Immature natural killer cell (primary cell): ENCODE results near the gene MAOA. TPM values are rescaled to one million over a fixed set of nuclear protein-coding genes. Genes with fewer than 3 reads are reported as not detected.

Source experiments
- DNase-seq, 3 donors: peaks; one replicate each; pipeline ENCODE4 v3.0.0; 2022; ENCODE audit warnings: mixed read lengths in 1 of 3
- H3K27ac Mint-ChIP-seq, 6 donors: one replicate each; pipeline ENCODE4 v1.8.0; 2020; ENCODE audit warnings: mixed read lengths in 6 of 6, mild to moderate bottlenecking in 5 of 6, inconsistent platforms in 4 of 6, moderate library complexity in 3 of 6
- H3K27me3 Mint-ChIP-seq, 3 donors: one replicate each; pipeline ENCODE4 v1.8.0; 2020 to 2021; ENCODE audit warnings: low read depth in 3 of 3, mild to moderate bottlenecking in 3 of 3, mixed read lengths in 3 of 3, moderate library complexity in 3 of 3, inconsistent platforms in 1 of 3
- H3K36me3 Mint-ChIP-seq, 3 donors: one replicate each; pipeline ENCODE4 v1.8.0; 2020; ENCODE audit warnings: mixed read lengths in 3 of 3, inconsistent platforms in 2 of 3, mild to moderate bottlenecking in 2 of 3
- H3K4me1 Mint-ChIP-seq, 2 donors: one replicate each; pipeline ENCODE4 v1.8.0; 2020; ENCODE audit warnings: inconsistent platforms in 2 of 2, mild to moderate bottlenecking in 2 of 2, mixed read lengths in 2 of 2, moderate library complexity in 1 of 2
- H3K4me3 Mint-ChIP-seq, 5 donors: one replicate each; pipeline ENCODE4 v1.8.0; 2020; ENCODE audit warnings: mild to moderate bottlenecking in 5 of 5, mixed read lengths in 5 of 5, inconsistent platforms in 3 of 5, moderate library complexity in 3 of 5
- H3K9me3 Mint-ChIP-seq, 6 donors: one replicate each; pipeline ENCODE4 v1.8.0; 2020; ENCODE audit warnings: mild to moderate bottlenecking in 6 of 6, mixed read lengths in 6 of 6, inconsistent platforms in 4 of 6, moderate library complexity in 3 of 6
- polyA plus RNA-seq, 3 donors: library from polyadenylated mRNA; unstranded; fragments of 300-500 nt; fragmentation: Illumina TruSeq; gene quantifications; one replicate each; pipeline ENCODE4 v1.2.3, GENCODE V29; 2021

The MAOA gene
- polyA plus RNA-seq, 3 donors from 2014 or later, result not detected

- Mint-ChIP-seq H3K4me3 (no peak overlapping the region), H3K36me3 (no peaks in the 10 kb centered on the region), H3K27ac (no peak overlapping the region), H3K4me1 (peaks cover 2 to 8% of the 10 kb centered on the region in 2 donors), H3K27me3 (peaks cover 0 to 6% (median 2%) of the 10 kb centered on the region in 3 donors), H3K9me3 (no peaks in the 10 kb centered on the region)
- DNase-seq, result no peak
Measured at GRCh38 chrX:43734444-43734843, 78.3 kb downstream of the MAOA start.

DNA sequence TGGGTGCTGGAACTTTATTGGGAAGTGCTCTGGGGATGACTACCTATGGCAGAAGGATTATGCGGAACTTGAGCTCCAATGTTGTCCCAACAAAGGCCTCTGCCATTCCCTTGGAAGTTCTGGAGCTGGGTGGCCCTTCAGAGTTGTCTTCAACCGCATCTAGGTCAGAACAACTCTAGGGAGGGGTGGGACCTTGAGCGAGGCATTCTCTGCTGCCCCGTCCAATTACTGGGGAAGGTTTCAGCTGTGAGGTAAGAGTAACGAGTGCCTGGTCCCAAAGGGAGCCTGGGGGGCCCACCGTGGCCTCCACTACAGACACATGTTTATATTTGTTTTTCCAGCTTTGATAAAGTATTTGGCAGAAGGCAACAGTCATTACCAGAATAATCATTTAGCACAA, 79.4 kb downstream of the MAOA start:
- DNase-seq, result no peak
- Mint-ChIP-seq H3K27me3 (peaks cover 0 to 6% (median 2%) of the 10 kb centered on the region in 3 donors), H3K4me1 (peaks cover 2 to 8% of the 10 kb centered on the region in 2 donors), H3K36me3 (no peaks in the 10 kb centered on the region), H3K27ac (no peak overlapping the region), H3K4me3 (no peak overlapping the region), H3K9me3 (no peaks in the 10 kb centered on the region)

GRCh38 chrX:43735957-43736356, 79.9 kb downstream of the MAOA start:
- no peak for DNase-seq
- no peaks in the 10 kb centered on the region for H3K36me3 Mint-ChIP-seq
- no peak overlapping the region for H3K4me3 Mint-ChIP-seq
- H3K27me3 Mint-ChIP-seq, result peaks cover 0 to 6% (median 2%) of the 10 kb centered on the region in 3 donors
- H3K9me3 Mint-ChIP-seq, result no peaks in the 10 kb centered on the region
- no peak overlapping the region for H3K27ac Mint-ChIP-seq
- H3K4me1 Mint-ChIP-seq, result peaks cover 2 to 8% of the 10 kb centered on the region in 2 donors

- no peak for DNase-seq
- Mint-ChIP-seq H3K27me3 (peaks cover 0 to 12% (median 2%) of the 10 kb centered on the region in 3 donors), H3K27ac (no peak overlapping the region), H3K4me1 (no peaks in the 10 kb centered on the region), H3K36me3 (no peaks in the 10 kb centered on the region), H3K4me3 (no peak overlapping the region), H3K9me3 (no peaks in the 10 kb centered on the region)
Measured at GRCh38 chrX:43741843-43742573, 85.9 kb downstream of the MAOA start.

DNA sequence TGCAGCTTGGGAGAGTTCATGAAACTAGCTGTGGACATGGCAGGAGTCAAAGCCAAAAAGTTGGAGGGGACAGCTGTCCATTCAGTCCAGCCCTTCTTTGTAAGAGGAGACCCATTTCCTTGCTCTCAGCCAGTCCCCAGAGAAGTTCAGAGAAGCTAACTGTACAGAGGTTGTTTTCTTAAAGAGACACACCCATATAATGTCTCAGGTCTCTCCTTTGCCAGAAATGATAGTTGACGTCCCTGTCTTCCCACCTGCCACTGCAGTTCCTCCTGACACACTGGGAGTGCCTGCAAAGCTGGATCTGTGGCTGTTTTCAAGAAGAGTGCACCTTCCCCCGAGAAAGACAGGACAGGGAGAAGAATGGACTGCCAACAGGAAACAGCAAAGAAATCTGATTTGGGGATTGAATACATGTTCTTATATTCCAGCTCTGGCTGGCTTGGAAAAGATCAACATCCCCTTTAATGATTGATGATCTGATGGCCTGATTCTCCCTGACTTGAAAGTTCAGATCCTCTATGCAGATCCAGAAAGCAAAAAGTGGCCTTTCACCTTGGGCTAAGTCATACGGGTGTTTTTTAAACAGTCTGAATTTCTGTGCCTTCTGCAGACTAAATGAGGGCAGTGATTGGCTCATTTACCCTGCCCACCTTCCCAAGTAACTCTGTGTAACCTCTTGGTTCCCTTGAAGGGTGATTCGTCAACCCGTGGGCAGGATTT, 87.2 kb downstream of the MAOA start:
- no peak overlapping the region for H3K4me3 Mint-ChIP-seq
- no peaks in the 10 kb centered on the region for H3K36me3 Mint-ChIP-seq
- H3K4me1 Mint-ChIP-seq, result no peaks in the 10 kb centered on the region
- no peak overlapping the region for H3K27ac Mint-ChIP-seq
- peaks cover 0 to 6% (median 2%) of the 10 kb centered on the region in 3 donors for H3K27me3 Mint-ChIP-seq
- no peak for DNase-seq
- no peaks in the 10 kb centered on the region for H3K9me3 Mint-ChIP-seq

DNA sequence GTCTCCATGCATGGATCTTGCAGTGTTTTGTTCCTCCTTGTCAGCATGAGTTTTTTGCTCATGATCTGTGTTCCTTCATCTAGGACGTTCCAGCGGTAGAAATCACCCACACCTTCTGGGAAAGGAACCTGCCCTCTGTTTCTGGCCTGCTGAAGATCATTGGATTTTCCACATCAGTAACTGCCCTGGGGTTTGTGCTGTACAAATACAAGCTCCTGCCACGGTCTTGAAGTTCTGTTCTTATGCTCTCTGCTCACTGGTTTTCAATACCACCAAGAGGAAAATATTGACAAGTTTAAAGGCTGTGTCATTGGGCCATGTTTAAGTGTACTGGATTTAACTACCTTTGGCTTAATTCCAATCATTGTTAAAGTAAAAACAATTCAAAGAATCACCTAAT, 88.2 kb downstream of the MAOA start:
- no peak overlapping the region for H3K27ac Mint-ChIP-seq
- H3K36me3 Mint-ChIP-seq, result no peaks in the 10 kb centered on the region
- no peaks in the 10 kb centered on the region for H3K4me1 Mint-ChIP-seq
- no peak for DNase-seq
- H3K27me3 Mint-ChIP-seq, result peaks cover 0 to 6% (median 2%) of the 10 kb centered on the region in 3 donors
- H3K4me3 Mint-ChIP-seq, result no peak overlapping the region
- no peaks in the 10 kb centered on the region for H3K9me3 Mint-ChIP-seq

DNA sequence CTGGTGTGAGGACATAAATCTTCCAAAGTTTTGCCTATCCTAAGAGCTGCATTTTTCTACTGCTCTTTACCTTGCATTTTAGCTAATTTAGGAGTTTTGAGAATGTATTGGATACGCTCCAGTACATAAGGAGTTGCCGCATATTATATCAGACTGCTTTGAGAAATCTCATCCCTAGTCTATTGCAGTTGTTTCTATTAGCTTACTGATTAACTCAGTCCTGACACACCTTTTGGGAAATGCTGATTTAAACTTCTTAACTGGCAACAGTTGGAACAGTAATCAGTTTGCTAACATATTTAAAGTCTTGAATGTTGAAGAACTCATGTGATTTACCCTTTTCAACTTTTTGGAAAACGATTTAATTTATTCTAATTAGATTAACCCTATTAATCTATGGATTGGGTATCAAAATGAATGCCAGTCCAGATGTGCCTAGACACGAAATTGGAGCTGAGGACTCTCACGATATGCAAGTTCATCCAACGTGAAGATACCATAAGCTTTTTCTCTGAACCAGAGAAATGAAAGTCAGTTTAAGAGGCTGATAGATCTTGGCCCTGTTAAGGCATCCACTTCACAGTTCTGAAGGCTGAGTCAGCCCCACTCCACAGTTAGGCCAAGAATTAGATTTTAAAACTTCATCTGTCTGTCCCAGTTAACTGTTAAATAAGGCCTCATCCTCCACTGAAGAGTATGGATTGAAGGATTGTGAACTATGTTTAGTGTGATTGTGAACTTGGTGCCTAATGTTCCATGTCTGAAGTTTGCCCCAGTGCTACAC, 90.0 kb downstream of the MAOA start:
- Mint-ChIP-seq H3K27me3 (peaks cover 0 to 6% (median 2%) of the 10 kb centered on the region in 3 donors), H3K27ac (no peak overlapping the region), H3K4me1 (no peaks in the 10 kb centered on the region), H3K36me3 (no peaks in the 10 kb centered on the region), H3K9me3 (no peaks in the 10 kb centered on the region), H3K4me3 (no peak overlapping the region)
- no peak for DNase-seq

DNA sequence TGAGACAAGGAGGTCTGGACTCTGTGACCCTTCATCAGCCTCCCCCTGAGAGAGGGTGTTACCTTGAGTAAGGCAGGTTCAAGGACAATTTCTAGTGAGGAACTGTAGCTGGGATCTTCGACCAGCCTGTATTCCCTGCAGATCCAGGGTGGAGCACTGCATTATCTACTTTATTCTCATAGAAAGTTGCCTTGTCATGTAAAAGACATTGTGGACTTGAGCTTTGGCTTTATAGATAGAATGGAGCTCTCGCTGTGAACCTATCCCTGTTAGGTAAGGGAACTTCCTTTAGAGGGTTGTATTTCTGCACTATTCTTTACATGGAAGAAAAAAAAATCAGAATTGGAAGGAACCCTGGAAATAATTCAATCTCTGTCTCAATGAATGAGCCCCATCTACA, 91.4 kb downstream of the MAOA start:
- peaks cover 0 to 6% (median 2%) of the 10 kb centered on the region in 3 donors for H3K27me3 Mint-ChIP-seq
- H3K4me3 Mint-ChIP-seq, result no peak overlapping the region
- H3K27ac Mint-ChIP-seq, result no peak overlapping the region
- H3K36me3 Mint-ChIP-seq, result no peaks in the 10 kb centered on the region
- no peaks in the 10 kb centered on the region for H3K4me1 Mint-ChIP-seq
- no peaks in the 10 kb centered on the region for H3K9me3 Mint-ChIP-seq
- DNase-seq, result no peak

- H3K27me3 Mint-ChIP-seq, result peaks cover 0 to 3% (median 0%) of the 10 kb centered on the region in 3 donors
- H3K4me3 Mint-ChIP-seq, result no peak overlapping the region
- no peaks in the 10 kb centered on the region for H3K4me1 Mint-ChIP-seq
- no peaks in the 10 kb centered on the region for H3K9me3 Mint-ChIP-seq
- peak; percentile 20 to 41 (median 20) for DNase-seq
- no peaks in the 10 kb centered on the region for H3K36me3 Mint-ChIP-seq
- H3K27ac Mint-ChIP-seq, result no peak overlapping the region
Measured at GRCh38 chrX:43750248-43750676, 94.2 kb downstream of the MAOA start.

DNA sequence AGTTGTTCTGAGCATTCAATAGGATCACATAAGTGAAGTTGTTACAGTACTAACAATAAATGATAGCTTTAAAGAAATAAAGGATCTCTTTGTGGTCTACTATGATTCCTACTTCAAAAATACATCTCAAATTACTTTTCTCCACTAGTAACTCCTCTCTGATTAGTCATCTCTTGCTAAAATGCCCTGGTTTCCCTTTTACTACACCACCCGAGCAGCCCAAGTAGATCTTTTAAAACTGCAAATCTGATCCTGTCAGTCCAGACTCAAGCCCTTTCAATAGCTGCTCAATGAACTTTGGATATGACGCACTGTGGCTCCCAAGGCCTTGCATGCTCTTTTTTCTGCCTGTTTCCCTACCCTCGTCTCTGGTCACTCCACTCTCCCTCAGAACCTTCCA, 97.5 kb downstream of the MAOA start:
- no peaks in the 10 kb centered on the region for H3K9me3 Mint-ChIP-seq
- no peak for DNase-seq
- no peaks in the 10 kb centered on the region for H3K36me3 Mint-ChIP-seq
- no peak overlapping the region for H3K4me3 Mint-ChIP-seq
- peaks cover 0 to 4% (median 1%) of the 10 kb centered on the region in 3 donors for H3K27me3 Mint-ChIP-seq
- H3K4me1 Mint-ChIP-seq, result no peaks in the 10 kb centered on the region
- no peak overlapping the region for H3K27ac Mint-ChIP-seq

GRCh38 chrX:43756076-43756475, 100.0 kb downstream of the MAOA start:
- H3K27me3 Mint-ChIP-seq, result peaks cover 0 to 4% (median 1%) of the 10 kb centered on the region in 3 donors
- no peak for DNase-seq
- no peak overlapping the region for H3K27ac Mint-ChIP-seq
- H3K4me3 Mint-ChIP-seq, result no peak overlapping the region
- H3K36me3 Mint-ChIP-seq, result no peaks in the 10 kb centered on the region
- H3K4me1 Mint-ChIP-seq, result no peaks in the 10 kb centered on the region
- no peaks in the 10 kb centered on the region for H3K9me3 Mint-ChIP-seq

DNA sequence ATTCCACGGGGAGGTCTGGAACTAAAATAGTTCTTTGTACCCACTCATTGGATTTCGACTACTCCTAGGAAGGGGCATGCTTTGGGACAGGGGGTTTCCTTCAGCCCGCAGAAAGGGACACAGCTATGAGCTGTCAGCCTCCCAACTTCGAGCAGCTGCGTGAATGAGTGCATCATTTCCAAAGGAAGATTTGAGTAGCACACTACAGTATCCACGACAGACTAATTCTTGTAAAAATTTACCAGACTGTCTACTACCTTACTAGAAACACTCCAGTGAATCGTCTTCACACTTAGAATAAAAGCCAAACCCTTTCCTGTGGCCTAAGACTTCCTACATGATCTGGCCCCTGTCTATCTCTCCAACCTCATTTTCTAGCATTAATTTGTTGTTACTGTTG, 101.9 kb downstream of the MAOA start:
- Mint-ChIP-seq H3K36me3 (no peaks in the 10 kb centered on the region), H3K27me3 (peaks cover 0 to 4% (median 1%) of the 10 kb centered on the region in 3 donors), H3K27ac (no peak overlapping the region), H3K4me1 (no peaks in the 10 kb centered on the region), H3K9me3 (no peaks in the 10 kb centered on the region), H3K4me3 (no peak overlapping the region)
- DNase-seq, result no peak

DNA sequence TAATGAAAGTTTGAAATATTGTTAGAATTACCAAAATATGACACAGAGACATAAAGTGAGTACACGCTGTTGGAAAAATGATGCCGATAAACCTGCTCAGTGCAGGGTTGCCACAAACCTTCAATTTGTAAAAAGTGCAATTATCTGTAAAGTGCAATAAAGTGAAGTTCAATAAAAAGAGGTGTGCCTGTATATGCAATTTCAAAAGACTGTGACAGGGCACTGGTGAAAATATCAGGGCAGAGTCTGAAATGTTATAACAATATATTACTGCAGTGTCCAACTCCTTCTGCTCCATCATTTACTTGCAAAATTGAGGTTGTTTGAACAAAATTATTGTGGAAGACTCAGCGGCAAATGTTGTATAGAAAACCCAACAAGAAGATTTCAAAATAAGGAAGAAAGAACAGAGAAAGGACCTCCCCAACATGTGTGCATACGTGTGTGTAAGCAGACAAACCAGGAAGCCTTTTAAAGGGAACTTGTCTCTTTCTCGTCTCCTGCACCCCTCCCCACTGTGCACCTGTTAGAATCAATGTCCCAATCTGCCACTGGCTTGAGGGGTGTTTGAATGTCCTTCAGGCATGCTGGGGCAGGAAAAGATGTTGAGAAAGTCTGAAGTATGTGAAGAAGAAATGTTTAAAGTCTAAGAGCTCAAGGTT, 130.0 kb downstream of the MAOA start:
- Mint-ChIP-seq H3K27me3 (peaks cover 2 to 9% (median 3%) of the 10 kb centered on the region in 3 donors), H3K27ac (no peak overlapping the region), H3K36me3 (no peaks in the 10 kb centered on the region), H3K9me3 (no peaks in the 10 kb centered on the region), H3K4me3 (no peak overlapping the region), H3K4me1 (no peaks in the 10 kb centered on the region)
- no peak for DNase-seq
